Measurements from ENCODE around the gene OMA1.

DNA sequence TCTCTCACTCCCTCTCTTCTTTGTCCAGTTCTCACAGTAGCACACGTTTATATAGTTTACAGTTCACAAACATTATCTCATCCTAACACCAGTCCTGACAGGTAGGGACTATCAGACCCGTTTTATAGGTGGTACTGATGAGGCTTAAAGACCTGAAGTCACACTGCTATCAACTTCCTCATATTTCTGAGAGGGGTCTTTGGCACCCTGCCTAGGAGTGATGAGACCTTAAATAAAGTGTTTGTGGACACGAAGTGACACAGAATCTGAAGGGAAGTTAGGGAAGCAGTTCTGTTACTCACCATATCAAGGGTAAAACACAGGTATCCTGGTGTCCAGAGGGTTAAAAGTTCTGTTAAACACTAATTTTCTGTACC lies 31.1 kb upstream of the OMA1 start:
- TF ChIP-seq CTCF (conservative IDR thresholded peaks at IDR 0.05; ENCODE audit: low read length) (no peak), EZH2phosphoT487 (IDR thresholded peaks at IDR 0.05; ENCODE audit: borderline replicate concordance) (no peak)
